SK-N-SH treated with all-trans-retinoic acid at 6 μM for 48 hours (cell line): ENCODE data around the gene FUOM.

Experiments
- ATAC-seq: fragments of 200-7000 bp; cut with Tn5 transposase; 3 replicates; pipeline ENCODE4 v1.9.1; 2020; ENCODE audit warnings: mild to moderate bottlenecking, moderate library complexity
- ARNTL ChIP-seq: fragments of 450-650 bp; formaldehyde crosslinking; IDR thresholded peaks from 2 replicates; pipeline ENCODE4 v1.5.0; 2020; ENCODE audit warnings: low read depth, mild to moderate bottlenecking, moderate library complexity, borderline replicate concordance
- BACH2 ChIP-seq: fragments of 250-450 bp; sonication (Bioruptor Pico); IDR thresholded peaks from 2 replicates; pipeline ENCODE4 v1.9.0; 2021; ENCODE audit warnings: mild to moderate bottlenecking, borderline replicate concordance
- CSDC2 ChIP-seq: fragments of 250-450 bp; sonication (Bioruptor Pico); IDR thresholded peaks from 2 replicates; pipeline ENCODE4 v1.5.0; 2020; ENCODE audit warnings: mild to moderate bottlenecking, moderate library complexity
- CSRNP3 ChIP-seq: fragments of 250-450 bp; sonication (Bioruptor Pico); IDR thresholded peaks from 2 replicates; pipeline ENCODE4 v1.5.1; 2021; ENCODE audit warnings: mild to moderate bottlenecking, moderate library complexity
- ESRRG ChIP-seq: fragments of 250-450 bp; sonication (Bioruptor Pico); IDR thresholded peaks from 2 replicates; pipeline ENCODE4 v1.6.1; 2021; ENCODE audit warnings: mild to moderate bottlenecking
- GLIS3 ChIP-seq: fragments of 250-450 bp; sonication (Bioruptor Pico); IDR thresholded peaks from 2 replicates; pipeline ENCODE4 v1.5.0; 2020; ENCODE audit warnings: mild to moderate bottlenecking, moderate library complexity
- ISL1 ChIP-seq: fragments of 250-450 bp; sonication (Bioruptor Pico); IDR thresholded peaks from 2 replicates; pipeline ENCODE4 v2.1.2; 2022; ENCODE audit warnings: mild to moderate bottlenecking, moderate library complexity
- OSR1 ChIP-seq: fragments of 250-450 bp; sonication (Bioruptor Pico); IDR thresholded peaks from 2 replicates; pipeline ENCODE4 v1.8.0; 2022; ENCODE audit warnings: moderate library complexity, mild to moderate bottlenecking, inconsistent platforms
- PATZ1 ChIP-seq: fragments of 250-450 bp; sonication (Bioruptor Pico); IDR thresholded peaks from 2 replicates; pipeline ENCODE4 v1.8.0; 2020; ENCODE audit warnings: mild to moderate bottlenecking, moderate library complexity, borderline replicate concordance
- POU6F1 ChIP-seq: fragments of 250-450 bp; sonication (Bioruptor Pico); IDR thresholded peaks from 2 replicates; pipeline ENCODE4 v1.8.0; 2021; ENCODE audit warnings: low read depth, mild to moderate bottlenecking, moderate library complexity, borderline replicate concordance
- PPARA ChIP-seq: fragments of 250-450 bp; sonication (Bioruptor Pico); IDR thresholded peaks from 2 replicates; pipeline ENCODE4 v1.5.0; 2020; ENCODE audit warnings: mild to moderate bottlenecking, borderline replicate concordance
- RARB ChIP-seq: fragments of 250-450 bp; sonication (Bioruptor Pico); IDR thresholded peaks from 2 replicates; pipeline ENCODE4 v1.8.0; 2021; ENCODE audit warnings: mild to moderate bottlenecking, moderate library complexity
- SNAI2 ChIP-seq: fragments of 250-450 bp; sonication (Bioruptor Pico); IDR thresholded peaks from 2 replicates; pipeline ENCODE4 v1.5.0; 2020; ENCODE audit warnings: mild to moderate bottlenecking, moderate library complexity
- TCF4 ChIP-seq: fragments of 250-450 bp; sonication (Bioruptor Pico); IDR thresholded peaks from 2 replicates; pipeline ENCODE4 v1.8.0; 2021; ENCODE audit warnings: mild to moderate bottlenecking, moderate library complexity, borderline replicate concordance
- TOX ChIP-seq: fragments of 250-450 bp; sonication (Bioruptor Pico); IDR thresholded peaks from 2 replicates; pipeline ENCODE4 v1.8.0; 2021; ENCODE audit warnings: mild to moderate bottlenecking, moderate library complexity, borderline replicate concordance
- TSHZ2 ChIP-seq: fragments of 250-450 bp; sonication (Bioruptor Pico); IDR thresholded peaks from 2 replicates; pipeline ENCODE4 v1.5.0; 2020; ENCODE audit warnings: mild to moderate bottlenecking, moderate library complexity
- ZC3H10 ChIP-seq: fragments of 250-450 bp; sonication (Bioruptor Pico); IDR thresholded peaks from 2 replicates; pipeline ENCODE4 v1.5.1; 2021; ENCODE audit warnings: mild to moderate bottlenecking, moderate library complexity
- ZFP3 ChIP-seq: fragments of 250-450 bp; sonication (Bioruptor Pico); IDR thresholded peaks from 2 replicates; pipeline ENCODE4 v1.5.0; 2020; ENCODE audit warnings: mild to moderate bottlenecking, moderate library complexity
- ZFP30 ChIP-seq: fragments of 450-650 bp; formaldehyde crosslinking; IDR thresholded peaks from 2 replicates; pipeline ENCODE4 v1.5.0; 2022; ENCODE audit warnings: mild to moderate bottlenecking, moderate library complexity
- ZNF565 ChIP-seq: fragments of 450-650 bp; formaldehyde crosslinking; conservative IDR thresholded peaks from 2 replicates; pipeline ENCODE4 v1.5.0; 2020; ENCODE audit warnings: low read depth, mild to moderate bottlenecking, moderate library complexity
- ZNF70 ChIP-seq: fragments of 450-650 bp; formaldehyde crosslinking; IDR thresholded peaks from 2 replicates; pipeline ENCODE4 v1.5.0; 2020; ENCODE audit warnings: mild to moderate bottlenecking, moderate library complexity
- ZNF8 ChIP-seq: fragments of 450-650 bp; formaldehyde crosslinking; IDR thresholded peaks from 2 replicates; pipeline ENCODE4 v1.5.0; 2020; ENCODE audit warnings: mild to moderate bottlenecking, moderate library complexity

FUOM gene

GRCh38 chr10:133326745-133327650 lies 30.8 kb downstream of the FUOM start:
- peak; percentile 4 for ATAC-seq
- TF ChIP-seq ZC3H10 (no peak), SNAI2 (no peak), CSDC2 (CRISPR knock-in tag) (no peak), POU6F1 (CRISPR knock-in tag) (no peak), TCF4 (CRISPR knock-in tag) (no peak), ZFP30 (no peak), ESRRG (CRISPR knock-in tag) (no peak), ZNF8 (CRISPR knock-in tag) (no peak), OSR1 (CRISPR knock-in tag) (no peak), ZFP3 (CRISPR knock-in tag) (no peak), PPARA (no peak), ARNTL (no peak), ZNF565 (CRISPR knock-in tag) (no peak), TSHZ2 (CRISPR knock-in tag) (no peak), RARB (no peak)
- TF ChIP-seq, all 23 proteins: peak for 0

- TF ChIP-seq PATZ1 (CRISPR knock-in tag): no peak
- TF ChIP-seq ZNF70 (CRISPR knock-in tag): no peak
- TF ChIP-seq ZFP3 (CRISPR knock-in tag): no peak
- no peak for TF ChIP-seq ZNF8 (CRISPR knock-in tag)
- no peak for TF ChIP-seq GLIS3
- TF ChIP-seq RARB: no peak
- TF ChIP-seq BACH2: no peak
- TF ChIP-seq OSR1 (CRISPR knock-in tag): no peak
- TF ChIP-seq CSRNP3: no peak
- TF ChIP-seq POU6F1 (CRISPR knock-in tag): no peak
- no peak for TF ChIP-seq TOX (CRISPR knock-in tag)
- no peak for TF ChIP-seq ESRRG (CRISPR knock-in tag)
- no peak for TF ChIP-seq ZC3H10
- TF ChIP-seq ISL1: no peak
- TF ChIP-seq, all 23 proteins: peak for 0
- no peak for ATAC-seq
Observed at GRCh38 chr10:133326223-133326551, 31.6 kb downstream of the FUOM start.
